GM23338 (cell line): ENCODE data around the gene SH3PXD2B. TPM values are rescaled to one million over a fixed set of nuclear protein-coding genes. Genes with fewer than 3 reads are reported as not detected.

Experiments used
- ATAC-seq: fragments of 200-7000 bp; cut with Tn5 transposase; 3 replicates; pipeline ENCODE4 v1.9.1; 2020
- DNase-seq: peaks from one replicate; pipeline ENCODE4 v3.0.0-alpha.2; 2015; ENCODE audit warnings: low spot score
- H2AFZ ChIP-seq: fragments of 200-600 bp; sonication (generic); 2 replicates; pipeline ENCODE4 v1.8.0; 2016; ENCODE audit warnings: antibody characterized with exemption, mild to moderate bottlenecking, moderate library complexity
- H3F3A ChIP-seq: fragments of 200-600 bp; sonication (generic); replicated peaks from 2 replicates; pipeline ENCODE4 v1.8.0; 2017; ENCODE audit warnings: antibody characterized with exemption, mixed run types, low read depth
- H3K27ac ChIP-seq: fragments of 200-600 bp; sonication (generic); 2 replicates; pipeline ENCODE4 v1.6.1; 2016; ENCODE audit warnings: low read depth
- H3K27me3 ChIP-seq: fragments of 200-600 bp; sonication (generic); 2 replicates; pipeline ENCODE4 v1.8.0; 2016; ENCODE audit warnings: mild to moderate bottlenecking, mixed run types, moderate library complexity; ENCODE audit not compliant: insufficient read depth
- H3K36me3 ChIP-seq: fragments of 200-600 bp; sonication (generic); 2 replicates; pipeline ENCODE4 v1.8.0; 2016; ENCODE audit warnings: mild to moderate bottlenecking; ENCODE audit not compliant: insufficient read depth
- H3K4me1 ChIP-seq: fragments of 200-600 bp; sonication (generic); 2 replicates; pipeline ENCODE4 v1.8.0; 2016; ENCODE audit warnings: mild to moderate bottlenecking, moderate library complexity; ENCODE audit not compliant: insufficient read depth
- H3K4me2 ChIP-seq: fragments of 200-600 bp; sonication (generic); 2 replicates; pipeline ENCODE4 v1.7.1; 2017; ENCODE audit warnings: mixed run types
- H3K4me3 ChIP-seq: fragments of 200-600 bp; sonication (generic); 2 replicates; pipeline ENCODE4 v1.6.1; 2016; ENCODE audit warnings: mixed run types
- H3K79me2 ChIP-seq: fragments of 200-600 bp; sonication (generic); replicated peaks from 2 replicates; pipeline ENCODE4 v1.8.0; 2017; ENCODE audit warnings: mild to moderate bottlenecking; ENCODE audit not compliant: insufficient read depth
- H3K9me2 ChIP-seq: fragments of 200-600 bp; sonication (generic); 2 replicates; pipeline ENCODE4 v1.8.0; 2017; ENCODE audit not compliant: insufficient read depth
- H4K20me1 ChIP-seq: fragments of 200-600 bp; sonication (generic); replicated peaks from 2 replicates; pipeline ENCODE4 v1.8.0; 2017; ENCODE audit warnings: mild to moderate bottlenecking; ENCODE audit not compliant: insufficient read depth
- H3K27ac Mint-ChIP-seq: 2 replicates; pipeline ENCODE4 v1.8.0; 2020; ENCODE audit warnings: inconsistent platforms, mild to moderate bottlenecking, moderate library complexity, mixed read lengths
- H3K27me3 Mint-ChIP-seq: 3 replicates; pipeline ENCODE4 v1.8.0; 2022; ENCODE audit warnings: low read depth, mild to moderate bottlenecking, moderate library complexity, mixed read lengths, inconsistent platforms; ENCODE audit not compliant: insufficient read depth, poor library complexity
- H3K36me3 Mint-ChIP-seq: 3 replicates; pipeline ENCODE4 v1.8.0; 2021; ENCODE audit warnings: low read depth, mild to moderate bottlenecking, inconsistent platforms, moderate library complexity, mixed read lengths
- H3K4me1 Mint-ChIP-seq: 3 replicates; pipeline ENCODE4 v1.8.0; 2020; ENCODE audit warnings: mild to moderate bottlenecking, inconsistent platforms, mixed read lengths
- H3K4me3 Mint-ChIP-seq: 3 replicates; pipeline ENCODE4 v1.8.0; 2021; ENCODE audit warnings: moderate library complexity, mild to moderate bottlenecking, inconsistent platforms, mixed read lengths
- H3K9me3 Mint-ChIP-seq: 3 replicates; pipeline ENCODE4 v1.8.0; 2020; ENCODE audit warnings: moderate library complexity, mild to moderate bottlenecking, inconsistent platforms, mixed read lengths
- CREB1 ChIP-seq: fragments of 250-450 bp; sonication (Bioruptor Pico); IDR thresholded peaks from 2 replicates; pipeline ENCODE4 v1.5.0; 2020; ENCODE audit warnings: low read depth, mild to moderate bottlenecking, moderate library complexity
- CTCF ChIP-seq, 2 experiments: fragments of 200-600 bp in 1 of 2; sonication (generic) in 1 of 2; conservative IDR thresholded peaks; 2 replicates each; pipeline versions ENCODE4 v1.5.1 to v1.6.1; 2016 to 2017; ENCODE audit warnings: antibody characterized with exemption in 2 of 2, low read depth in 2 of 2, mild to moderate bottlenecking in 2 of 2, moderate library complexity in 1 of 2
- ETS1 ChIP-seq: IDR thresholded peaks from 2 replicates; pipeline ENCODE4 v1.6.1; 2016; ENCODE audit warnings: antibody characterized with exemption
- EZH2 ChIP-seq: fragments of 200-600 bp; sonication (generic); IDR thresholded peaks from one replicate; pipeline ENCODE4 v1.8.0; 2017; ENCODE audit warnings: antibody characterized with exemption, mild to moderate bottlenecking, low read depth; ENCODE audit not compliant: unreplicated experiment
- EZH2phosphoT487 ChIP-seq: fragments of 200-600 bp; sonication (generic); IDR thresholded peaks from one replicate; pipeline ENCODE4 v1.8.1; 2018; ENCODE audit warnings: antibody characterized with exemption; ENCODE audit not compliant: unreplicated experiment
- JUNB ChIP-seq: IDR thresholded peaks from one replicate; pipeline ENCODE4 v1.6.1; 2016; ENCODE audit warnings: antibody characterized with exemption; ENCODE audit not compliant: unreplicated experiment
- NANOG ChIP-seq: IDR thresholded peaks from 2 replicates; pipeline ENCODE4 v1.6.1; 2016; ENCODE audit warnings: antibody characterized with exemption, borderline replicate concordance
- POLR2AphosphoS5 ChIP-seq: IDR thresholded peaks from 2 replicates; pipeline ENCODE4 v1.6.1; 2016; ENCODE audit warnings: antibody characterized with exemption, low read depth
- REST ChIP-seq: IDR thresholded peaks from one replicate; pipeline ENCODE4 v1.6.1; 2018; ENCODE audit warnings: antibody characterized with exemption; ENCODE audit not compliant: unreplicated experiment
- STAT1 ChIP-seq: IDR thresholded peaks from one replicate; pipeline ENCODE4 v1.6.1; 2016; ENCODE audit warnings: antibody characterized with exemption; ENCODE audit not compliant: unreplicated experiment
- ZNF114 ChIP-seq: fragments of 250-450 bp; sonication (Bioruptor Pico); IDR thresholded peaks from 2 replicates; pipeline ENCODE4 v1.5.0; 2020; ENCODE audit warnings: mild to moderate bottlenecking, moderate library complexity
- ZNF331 ChIP-seq: fragments of 250-450 bp; sonication (Bioruptor Pico); IDR thresholded peaks from 2 replicates; pipeline ENCODE4 v1.5.0; 2020; ENCODE audit warnings: low read depth, mild to moderate bottlenecking, moderate library complexity
- polyA plus RNA-seq: library from polyadenylated mRNA; unstranded; fragments of >200 nt; fragmentation: Nextera tagmentation; extraction: Ambion mirVana; gene quantifications from 2 replicates; pipeline ENCODE4 v1.2.1, GENCODE V29; 2016
- total RNA-seq: library from RNA; depleted of rRNA; stranded (reverse); fragments of >200 nt; shearing (Covaris generic); gene quantifications from 2 replicates; pipeline ENCODE4 v1.2.3, GENCODE V29; 2014
- TF ChIP-seq, protein P1 (sequence below): fragments of 250-450 bp; sonication (Bioruptor Pico); IDR thresholded peaks from 2 replicates; pipeline ENCODE4 v1.5.0; 2020; ENCODE audit warnings: mild to moderate bottlenecking, moderate library complexity

The SH3PXD2B gene
- total and polyA plus RNA-seq, 2 experiments from 2014 or later, result 40.2 to 52.5 TPM

DNA sequence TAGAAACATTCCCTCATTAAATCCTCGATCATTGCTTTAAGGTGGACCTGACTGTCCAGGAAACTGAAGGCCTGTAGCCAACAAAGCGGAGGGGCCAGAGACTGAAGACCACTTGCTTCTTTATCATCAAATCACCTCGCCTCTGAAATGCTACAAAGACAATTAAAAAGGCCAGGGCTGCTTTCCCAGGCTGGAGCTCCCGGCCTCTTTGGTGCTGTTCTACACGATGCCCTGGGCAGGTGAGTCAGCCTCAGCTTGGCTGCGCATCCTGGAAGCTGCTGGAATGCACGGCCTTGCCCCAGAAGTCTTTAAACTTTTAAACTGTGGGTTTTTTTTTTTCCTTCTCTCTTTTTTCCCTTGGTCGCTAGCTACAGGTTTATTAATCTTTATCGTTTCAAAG lies 46.5 kb downstream of the SH3PXD2B start:
- no peak for ATAC-seq
- no peak overlapping the region for H3K27ac Mint-ChIP-seq
- H3K4me1 Mint-ChIP-seq, result peaks cover 15% of the 10 kb centered on the region
- peaks cover 7% of the 10 kb centered on the region; the same call in 1 of the 2 replicates for H4K20me1 ChIP-seq
- TF ChIP-seq STAT1 (no peak), NANOG (no peak), ZNF331 (no peak), EZH2 (no peak), ETS1 (no peak), CREB1 (CRISPR knock-in tag) (no peak), JUNB (no peak), REST (no peak), POLR2AphosphoS5 (no peak), EZH2phosphoT487 (no peak), CTCF (conservative IDR thresholded peaks at IDR 0.05; ENCODE audit: low read depth in 2 of 2) (no peak), ZNF114 (CRISPR knock-in tag) (no peak)
- TF ChIP-seq, protein P1, sequence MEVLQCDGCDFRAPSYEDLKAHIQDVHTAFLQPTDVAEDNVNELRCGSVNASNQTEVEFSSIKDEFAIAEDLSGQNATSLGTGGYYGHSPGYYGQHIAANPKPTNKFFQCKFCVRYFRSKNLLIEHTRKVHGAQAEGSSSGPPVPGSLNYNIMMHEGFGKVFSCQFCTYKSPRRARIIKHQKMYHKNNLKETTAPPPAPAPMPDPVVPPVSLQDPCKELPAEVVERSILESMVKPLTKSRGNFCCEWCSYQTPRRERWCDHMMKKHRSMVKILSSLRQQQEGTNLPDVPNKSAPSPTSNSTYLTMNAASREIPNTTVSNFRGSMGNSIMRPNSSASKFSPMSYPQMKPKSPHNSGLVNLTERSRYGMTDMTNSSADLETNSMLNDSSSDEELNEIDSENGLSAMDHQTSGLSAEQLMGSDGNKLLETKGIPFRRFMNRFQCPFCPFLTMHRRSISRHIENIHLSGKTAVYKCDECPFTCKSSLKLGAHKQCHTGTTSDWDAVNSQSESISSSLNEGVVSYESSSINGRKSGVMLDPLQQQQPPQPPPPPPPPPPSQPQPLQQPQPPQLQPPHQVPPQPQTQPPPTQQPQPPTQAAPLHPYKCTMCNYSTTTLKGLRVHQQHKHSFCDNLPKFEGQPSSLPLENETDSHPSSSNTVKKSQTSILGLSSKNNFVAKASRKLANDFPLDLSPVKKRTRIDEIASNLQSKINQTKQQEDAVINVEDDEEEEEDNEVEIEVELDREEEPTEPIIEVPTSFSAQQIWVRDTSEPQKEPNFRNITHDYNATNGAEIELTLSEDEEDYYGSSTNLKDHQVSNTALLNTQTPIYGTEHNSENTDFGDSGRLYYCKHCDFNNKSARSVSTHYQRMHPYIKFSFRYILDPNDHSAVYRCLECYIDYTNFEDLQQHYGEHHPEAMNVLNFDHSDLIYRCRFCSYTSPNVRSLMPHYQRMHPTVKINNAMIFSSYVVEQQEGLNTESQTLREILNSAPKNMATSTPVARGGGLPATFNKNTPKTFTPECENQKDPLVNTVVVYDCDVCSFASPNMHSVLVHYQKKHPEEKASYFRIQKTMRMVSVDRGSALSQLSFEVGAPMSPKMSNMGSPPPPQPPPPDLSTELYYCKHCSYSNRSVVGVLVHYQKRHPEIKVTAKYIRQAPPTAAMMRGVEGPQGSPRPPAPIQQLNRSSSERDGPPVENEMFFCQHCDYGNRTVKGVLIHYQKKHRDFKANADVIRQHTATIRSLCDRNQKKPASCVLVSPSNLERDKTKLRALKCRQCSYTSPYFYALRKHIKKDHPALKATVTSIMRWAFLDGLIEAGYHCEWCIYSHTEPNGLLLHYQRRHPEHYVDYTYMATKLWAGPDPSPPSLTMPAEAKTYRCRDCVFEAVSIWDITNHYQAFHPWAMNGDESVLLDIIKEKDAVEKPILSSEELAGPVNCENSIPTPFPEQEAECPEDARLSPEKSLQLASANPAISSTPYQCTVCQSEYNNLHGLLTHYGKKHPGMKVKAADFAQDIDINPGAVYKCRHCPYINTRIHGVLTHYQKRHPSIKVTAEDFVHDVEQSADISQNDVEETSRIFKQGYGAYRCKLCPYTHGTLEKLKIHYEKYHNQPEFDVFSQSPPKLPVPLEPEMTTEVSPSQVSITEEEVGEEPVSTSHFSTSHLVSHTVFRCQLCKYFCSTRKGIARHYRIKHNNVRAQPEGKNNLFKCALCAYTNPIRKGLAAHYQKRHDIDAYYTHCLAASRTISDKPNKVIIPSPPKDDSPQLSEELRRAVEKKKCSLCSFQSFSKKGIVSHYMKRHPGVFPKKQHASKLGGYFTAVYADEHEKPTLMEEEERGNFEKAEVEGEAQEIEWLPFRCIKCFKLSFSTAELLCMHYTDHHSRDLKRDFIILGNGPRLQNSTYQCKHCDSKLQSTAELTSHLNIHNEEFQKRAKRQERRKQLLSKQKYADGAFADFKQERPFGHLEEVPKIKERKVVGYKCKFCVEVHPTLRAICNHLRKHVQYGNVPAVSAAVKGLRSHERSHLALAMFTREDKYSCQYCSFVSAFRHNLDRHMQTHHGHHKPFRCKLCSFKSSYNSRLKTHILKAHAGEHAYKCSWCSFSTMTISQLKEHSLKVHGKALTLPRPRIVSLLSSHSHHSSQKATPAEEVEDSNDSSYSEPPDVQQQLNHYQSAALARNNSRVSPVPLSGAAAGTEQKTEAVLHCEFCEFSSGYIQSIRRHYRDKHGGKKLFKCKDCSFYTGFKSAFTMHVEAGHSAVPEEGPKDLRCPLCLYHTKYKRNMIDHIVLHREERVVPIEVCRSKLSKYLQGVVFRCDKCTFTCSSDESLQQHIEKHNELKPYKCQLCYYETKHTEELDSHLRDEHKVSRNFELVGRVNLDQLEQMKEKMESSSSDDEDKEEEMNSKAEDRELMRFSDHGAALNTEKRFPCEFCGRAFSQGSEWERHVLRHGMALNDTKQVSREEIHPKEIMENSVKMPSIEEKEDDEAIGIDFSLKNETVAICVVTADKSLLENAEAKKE (CRISPR knock-in tag), result no peak
- H3K79me2 ChIP-seq, result no peaks in the 10 kb centered on the region; the same call in 1 of the 2 replicates
- no peak overlapping the region for H2AFZ ChIP-seq
- no peak overlapping the region for H3K4me2 ChIP-seq
- H3K36me3 Mint-ChIP-seq, result peaks cover 31% of the 10 kb centered on the region
- 0 out of 2 replicates have a peak, but pooled peaks cover under 1% of the 10 kb centered on the region for H3F3A ChIP-seq
- peaks cover 15% of the 10 kb centered on the region for H3K4me1 ChIP-seq
- no peak for DNase-seq
- no peak overlapping the region for H3K4me3 ChIP-seq
- H3K9me3 Mint-ChIP-seq, result no peaks in the 10 kb centered on the region
- H3K27me3 ChIP-seq, result no peaks in the 10 kb centered on the region
- peaks cover 4% of the 10 kb centered on the region for H3K36me3 ChIP-seq
- 0 out of 2 replicates have a peak overlapping the region, but pooled peaks have one; percentile 59 for H3K27ac ChIP-seq
- H3K27me3 Mint-ChIP-seq, result peaks cover 4% of the 10 kb centered on the region
- no peak overlapping the region for H3K4me3 Mint-ChIP-seq
- no peaks in the 10 kb centered on the region for H3K9me2 ChIP-seq
